ENCODE results near the gene NOTCH2.
"Not testable (repeated sequence)": the region's sequence is repeated elsewhere in the genome, so short reads cannot be mapped to it uniquely, and the experiment has no call there.

Gene NOTCH2

GRCh38 chr1:120068683-120069066 lies 787 bp downstream of the NOTCH2 start:
- not testable (repeated sequence) for DNase-seq (ENCODE audit: low read depth)

- DNase-seq (ENCODE audit: low read depth): not testable (repeated sequence)
These were observed 21.3 kb downstream of the NOTCH2 start for GRCh38 chr1:120048208-120048607.

- not testable (repeated sequence) for DNase-seq (ENCODE audit: low read depth)
These were observed 27.7 kb downstream of the NOTCH2 start for GRCh38 chr1:120041771-120042170.

GRCh38 chr1:120032253-120032652 lies 37.2 kb downstream of the NOTCH2 start:
- DNase-seq (ENCODE audit: low read depth): not testable (repeated sequence)

- DNase-seq (ENCODE audit: low read depth): not testable (repeated sequence)
These were observed 45.7 kb downstream of the NOTCH2 start for GRCh38 chr1:120023791-120024190.

- DNase-seq (ENCODE audit: low read depth): not testable (repeated sequence)
These were observed 54.5 kb downstream of the NOTCH2 start for GRCh38 chr1:120014978-120015377.

GRCh38 chr1:120008320-120008719 lies 61.1 kb downstream of the NOTCH2 start:
- DNase-seq (ENCODE audit: low read depth): not testable (repeated sequence)

- DNase-seq (ENCODE audit: low read depth): not testable (repeated sequence)
These were observed 61.6 kb downstream of the NOTCH2 start for GRCh38 chr1:120007850-120008249.

GRCh38 chr1:120001035-120001434 lies 68.4 kb downstream of the NOTCH2 start:
- DNase-seq (ENCODE audit: low read depth): not testable (repeated sequence)

- not testable (repeated sequence) for DNase-seq (ENCODE audit: low read depth)
These were observed 72.6 kb downstream of the NOTCH2 start for GRCh38 chr1:119996731-119997312.

GRCh38 chr1:119995975-119996374 lies 73.5 kb downstream of the NOTCH2 start:
- not testable (repeated sequence) for DNase-seq (ENCODE audit: low read depth)

- no peak for DNase-seq (ENCODE audit: low read depth)
These were observed 81.0 kb downstream of the NOTCH2 start for GRCh38 chr1:119988306-119989062.

- DNase-seq (ENCODE audit: low read depth): no peak
These were observed 81.8 kb downstream of the NOTCH2 start for GRCh38 chr1:119987686-119988085.

- DNase-seq (ENCODE audit: low read depth): no peak
These were observed 82.3 kb downstream of the NOTCH2 start for GRCh38 chr1:119987112-119987511.

- DNase-seq (ENCODE audit: low read depth): no peak
These were observed 83.4 kb downstream of the NOTCH2 start for GRCh38 chr1:119986007-119986497.

- DNase-seq (ENCODE audit: low read depth): no peak
These were observed 84.7 kb downstream of the NOTCH2 start for GRCh38 chr1:119984771-119985170.

- DNase-seq (ENCODE audit: low read depth): no peak
These were observed 87.3 kb downstream of the NOTCH2 start for GRCh38 chr1:119981986-119982815.

- DNase-seq (ENCODE audit: low read depth): no peak
These were observed 88.0 kb downstream of the NOTCH2 start for GRCh38 chr1:119981496-119981895.

- no peak for DNase-seq (ENCODE audit: low read depth)
These were observed 91.4 kb downstream of the NOTCH2 start for GRCh38 chr1:119978018-119978505.

- not testable (repeated sequence) for DNase-seq (ENCODE audit: low read depth)
These were observed 92.2 kb downstream of the NOTCH2 start for GRCh38 chr1:119977113-119977736.

- not testable (repeated sequence) for DNase-seq (ENCODE audit: low read depth)
These were observed 93.7 kb downstream of the NOTCH2 start for GRCh38 chr1:119975582-119976254.

All from stimulated activated CD4-positive, alpha-beta T cell treated with anti-CD3 and anti-CD28 coated beads, Interleukin-2, amount 100 ng/mL, for 4 hours (primary cell).